DMS79 treated with DMSO at 0.1 percent for 48 hours (cell line): ENCODE data around the gene DIPK1C.

Source experiments
- DNase-seq: peaks from one replicate; lab custom pipeline; 2025; lab: John Stamatoyannopoulos, UW

Gene DIPK1C

DNA sequence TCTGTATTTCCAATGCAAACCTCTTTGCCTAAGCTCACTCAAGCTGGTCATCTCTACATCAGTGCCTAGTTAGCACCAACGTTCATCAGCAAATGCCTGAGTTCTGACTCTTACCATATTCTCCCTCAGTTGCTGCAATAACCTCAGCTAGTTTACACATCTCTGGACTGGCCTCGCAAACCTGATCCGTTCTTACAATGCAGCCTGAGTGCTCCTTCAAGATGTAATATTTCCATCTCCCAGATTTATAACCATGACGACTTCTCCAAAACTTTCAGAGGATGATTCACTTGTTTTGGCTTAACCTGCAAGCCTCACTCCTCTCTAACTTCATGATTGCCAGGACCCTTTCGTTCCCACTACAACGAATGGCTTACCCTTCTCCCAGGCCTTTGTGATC is 69.7 kb downstream of the DIPK1C start:
- no peak for DNase-seq
